Measurements from ENCODE around the gene POLR1A.

Gene POLR1A

DNA sequence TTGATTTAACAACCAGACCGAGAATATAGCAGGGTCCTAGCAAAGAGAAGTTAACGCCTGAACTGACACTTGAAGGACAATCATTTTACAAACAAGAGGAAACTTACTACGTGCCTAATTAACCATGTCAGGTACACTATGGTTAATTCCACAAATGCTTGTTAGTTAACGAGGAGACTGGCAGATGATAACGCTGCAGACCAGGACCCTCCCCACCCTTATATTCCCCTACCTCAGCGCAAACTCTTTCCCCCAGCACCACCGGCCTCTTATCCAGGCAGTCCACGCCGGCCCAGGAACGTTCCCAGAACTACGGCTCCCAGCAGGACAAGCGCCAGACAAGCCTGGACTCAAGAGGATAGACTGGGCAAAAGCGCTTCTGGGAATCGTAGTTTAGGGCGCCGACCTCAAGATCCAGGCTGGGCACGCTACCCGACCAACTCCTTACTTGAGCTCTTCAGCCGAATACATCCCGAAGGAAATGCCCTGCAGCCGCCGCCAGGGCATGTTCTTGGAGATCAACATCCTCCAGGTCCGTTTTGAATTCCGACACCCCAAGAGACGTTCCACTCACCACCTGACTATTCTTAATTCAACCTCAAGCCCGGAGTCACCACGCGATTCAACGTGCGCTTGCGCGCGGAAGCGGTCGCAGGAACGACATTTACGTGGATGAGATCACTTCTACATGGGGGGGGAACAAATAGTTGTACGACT lies at the start of gene POLR1A:
Gene POLR1A, minus strand, starts transcription at position 635 of the 717 bp plus-strand sequence. Its CDS starts 110 bp downstream, at position 525.
- peak; percentile 93 to 94 for DNase-seq

DNA sequence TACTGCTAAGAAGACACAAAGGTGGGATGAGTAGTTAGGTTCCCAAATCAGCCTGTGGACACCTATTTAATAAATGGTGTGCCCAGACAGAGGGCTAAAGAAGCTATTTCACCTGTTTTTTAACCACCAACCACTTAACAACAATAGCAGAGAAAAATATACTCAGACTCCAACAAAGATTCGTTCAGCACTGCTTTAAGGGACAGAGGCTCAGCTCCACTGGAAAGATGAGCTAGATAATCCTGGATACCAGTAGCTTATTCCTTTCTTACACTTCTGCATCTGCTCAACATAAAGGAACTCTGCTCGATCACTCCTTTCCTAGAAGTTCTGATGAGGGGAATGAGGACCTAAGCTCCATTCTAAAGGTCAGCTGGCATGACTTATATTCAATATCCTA lies 44.8 kb upstream of the POLR1A start:
- DNase-seq = no peak

GRCh38 chr2:86147793-86148192 lies 42.1 kb upstream of the POLR1A start:
- no peak for DNase-seq

DNA sequence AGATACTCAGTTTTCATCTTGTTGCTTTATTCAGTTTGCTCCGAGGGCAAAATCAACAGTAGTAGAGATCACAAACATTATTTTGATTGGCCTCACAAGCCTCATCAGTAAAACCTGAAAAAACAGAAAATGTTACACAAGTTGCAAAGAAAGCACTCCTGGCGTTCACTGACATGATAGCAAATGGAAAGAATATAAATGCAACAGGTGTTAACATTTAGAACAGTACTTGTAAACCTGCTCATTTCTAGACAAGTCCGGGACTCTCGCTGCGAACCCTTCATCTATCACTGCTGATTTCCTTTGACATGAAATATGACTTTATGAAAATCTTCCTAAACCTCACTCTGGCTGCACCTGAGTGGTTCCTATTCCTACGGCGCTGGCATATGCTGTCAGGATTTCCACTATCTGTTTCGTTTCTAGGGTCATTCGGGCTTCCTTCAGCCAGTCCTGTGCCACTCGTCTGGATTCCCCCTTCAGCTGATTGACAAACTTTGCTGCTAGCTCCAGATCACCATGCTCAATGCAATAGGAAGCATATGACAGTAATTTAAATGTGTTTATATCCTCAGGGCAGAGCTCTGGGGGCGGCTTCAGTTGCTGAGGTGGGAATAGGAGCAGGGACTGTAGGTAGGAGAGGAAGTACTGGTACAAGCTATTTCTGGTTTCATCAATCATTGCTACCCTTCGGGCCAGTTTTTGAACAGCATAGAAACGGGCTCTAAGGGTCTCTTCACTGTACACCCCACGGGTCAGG lies 38.4 kb upstream of the POLR1A start:
- DNase-seq = no peak

DNA sequence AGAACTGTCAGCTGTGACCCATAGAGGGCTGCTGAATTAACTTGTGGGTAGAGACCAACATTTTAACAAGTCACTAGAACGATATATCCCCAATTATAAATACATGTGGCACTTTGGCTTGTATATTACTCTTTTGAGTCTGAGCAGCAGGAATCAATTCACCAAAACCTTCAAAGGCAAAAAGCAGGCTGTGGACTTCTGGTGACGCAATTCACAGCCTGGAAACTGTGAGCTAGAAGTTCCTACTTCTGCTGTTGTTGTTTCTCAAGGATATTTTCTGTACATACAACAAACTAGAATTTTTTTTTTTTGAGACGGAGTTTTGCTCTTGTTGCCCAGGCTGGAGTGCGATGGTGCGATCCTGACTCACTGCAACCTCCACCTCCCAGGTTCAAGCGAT lies 37.6 kb upstream of the POLR1A start:
- DNase-seq = no peak

DNA sequence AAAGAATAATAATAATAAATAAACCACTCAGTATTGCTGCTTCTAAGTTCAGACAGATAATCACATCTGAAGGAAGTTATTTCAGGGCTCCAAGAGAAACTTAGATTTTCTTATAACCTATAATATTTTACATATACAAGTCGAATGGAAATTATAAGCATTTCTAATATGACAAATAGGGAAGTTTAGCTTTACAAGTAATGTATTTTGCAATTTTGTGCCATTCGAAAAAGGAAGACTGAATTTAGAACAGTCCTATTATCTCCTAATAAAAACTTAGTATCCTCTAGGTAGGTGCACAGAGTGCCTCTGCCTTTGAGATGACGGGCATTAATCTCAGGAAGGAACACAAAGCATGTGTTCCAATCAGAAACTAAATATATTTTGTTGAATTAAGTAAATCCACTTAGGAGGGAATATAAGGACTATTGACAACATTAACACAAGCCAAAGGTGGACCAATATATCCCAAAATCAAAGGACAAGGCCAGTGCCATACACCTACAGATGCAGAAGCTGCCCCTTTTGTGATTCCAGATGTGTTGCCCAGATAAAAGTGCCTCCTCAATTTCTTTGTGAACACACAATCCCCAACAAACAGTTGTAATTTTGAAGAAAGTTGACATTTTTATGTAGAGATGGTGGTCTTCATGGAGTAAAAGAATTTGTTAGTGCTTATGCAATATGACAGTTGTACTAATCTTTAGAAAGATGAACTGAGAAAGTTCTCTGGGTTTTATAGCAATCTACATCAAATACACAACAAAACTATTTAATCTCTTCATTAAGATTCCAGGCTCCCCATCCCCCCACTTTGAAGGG lies 37.0 kb upstream of the POLR1A start:
- no peak for DNase-seq

DNA sequence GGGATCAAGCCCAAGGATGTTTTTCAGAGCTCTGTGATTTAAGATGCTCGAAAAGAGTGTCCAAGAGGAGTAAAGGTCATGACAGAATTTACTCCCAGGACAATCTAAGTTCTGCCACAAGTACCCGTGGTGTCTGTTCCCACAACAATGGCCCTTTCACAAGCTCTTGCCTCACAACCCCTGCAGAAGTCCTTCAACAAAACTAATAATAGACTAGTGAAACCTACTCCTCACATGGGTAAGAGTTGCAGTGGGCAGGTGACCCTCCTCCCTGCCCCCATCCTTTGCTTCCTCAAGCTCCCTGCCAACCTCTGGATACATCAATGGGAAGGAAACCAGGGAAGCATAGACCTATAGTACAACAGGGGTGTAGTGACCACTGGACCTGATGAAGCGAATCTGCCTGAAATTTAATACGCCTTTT lies 35.3 kb upstream of the POLR1A start:
- no peak for DNase-seq

GRCh38 chr2:86139981-86140380 lies 34.3 kb upstream of the POLR1A start:
- DNase-seq = no peak

GRCh38 chr2:86138736-86139625 lies 33.3 kb upstream of the POLR1A start:
- no peak for DNase-seq

- DNase-seq = no peak
These were observed 30.5 kb upstream of the POLR1A start for GRCh38 chr2:86136141-86136540.

DNA sequence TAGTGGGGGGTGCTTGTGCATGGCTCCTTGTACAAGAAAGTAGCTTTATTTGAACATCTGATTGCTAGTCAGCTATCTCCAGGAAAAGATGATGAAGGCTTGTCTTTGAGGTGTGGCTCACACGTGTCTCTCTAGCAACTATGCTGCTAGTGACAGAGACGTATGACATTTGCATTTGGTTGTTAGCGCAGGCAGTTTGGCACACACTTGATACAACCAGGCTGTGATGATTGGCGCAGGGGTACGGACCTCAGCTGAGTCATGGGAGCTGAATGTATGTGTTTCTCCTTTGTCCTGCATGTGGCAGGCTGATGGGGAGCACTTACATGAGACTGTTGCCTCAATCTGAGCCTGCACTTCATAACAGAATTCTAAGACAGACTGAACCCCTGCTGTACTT lies 30.0 kb upstream of the POLR1A start:
- no peak for DNase-seq

GRCh38 chr2:86134709-86135108 lies 29.0 kb upstream of the POLR1A start:
- DNase-seq = no peak

GRCh38 chr2:86124683-86125082 lies 19.0 kb upstream of the POLR1A start:
- no peak for DNase-seq

DNA sequence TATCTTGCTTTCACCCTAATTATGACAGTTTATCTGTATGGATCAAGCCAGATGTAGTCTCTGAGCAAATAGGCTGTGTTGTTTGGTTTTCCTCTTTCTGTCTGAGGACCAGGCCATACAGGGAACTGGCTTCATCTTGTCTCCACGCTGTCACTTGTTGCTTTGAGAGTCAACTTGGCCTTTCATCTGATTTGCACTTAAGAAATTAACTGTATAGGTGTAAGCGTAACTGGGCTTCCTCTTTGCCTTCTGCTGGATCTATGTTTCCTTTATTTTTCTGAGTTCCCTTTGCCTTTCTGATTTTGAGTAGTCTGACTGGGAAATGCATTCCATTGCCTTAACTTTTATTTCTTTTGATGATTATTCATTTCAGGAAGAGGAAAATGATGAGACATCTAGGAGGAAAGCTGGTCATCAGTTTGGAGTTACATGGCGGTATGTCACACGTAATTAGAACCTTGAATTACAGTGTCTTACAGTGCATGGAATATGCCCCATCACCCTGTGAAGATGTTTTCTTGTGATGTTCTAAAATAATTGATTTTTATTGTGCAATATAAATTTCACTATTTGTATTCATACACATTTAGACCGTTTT lies 17.7 kb upstream of the POLR1A start:
- DNase-seq = no peak

DNA sequence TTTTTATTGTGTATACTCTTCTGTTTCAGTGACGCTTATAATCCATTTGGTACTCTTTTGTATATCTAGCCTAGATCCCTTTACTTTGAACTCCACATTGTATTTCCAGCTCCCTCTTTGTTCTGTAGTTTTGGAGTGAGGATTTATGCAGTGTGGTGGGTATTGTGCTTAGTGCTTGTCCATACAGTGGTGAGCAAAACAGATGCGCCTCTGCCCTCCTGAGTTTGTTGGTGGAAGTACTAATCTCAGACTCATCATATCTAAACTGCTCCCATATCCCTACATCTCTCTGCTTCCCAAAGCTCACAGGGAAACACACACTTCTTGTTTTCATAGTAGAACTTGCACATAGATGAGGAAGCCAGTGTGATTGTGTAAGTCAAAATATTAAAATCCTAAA lies 12.4 kb upstream of the POLR1A start:
- no peak for DNase-seq

GRCh38 chr2:86107031-86107430 lies 1.3 kb upstream of the POLR1A start:
- DNase-seq = no peak

DNA sequence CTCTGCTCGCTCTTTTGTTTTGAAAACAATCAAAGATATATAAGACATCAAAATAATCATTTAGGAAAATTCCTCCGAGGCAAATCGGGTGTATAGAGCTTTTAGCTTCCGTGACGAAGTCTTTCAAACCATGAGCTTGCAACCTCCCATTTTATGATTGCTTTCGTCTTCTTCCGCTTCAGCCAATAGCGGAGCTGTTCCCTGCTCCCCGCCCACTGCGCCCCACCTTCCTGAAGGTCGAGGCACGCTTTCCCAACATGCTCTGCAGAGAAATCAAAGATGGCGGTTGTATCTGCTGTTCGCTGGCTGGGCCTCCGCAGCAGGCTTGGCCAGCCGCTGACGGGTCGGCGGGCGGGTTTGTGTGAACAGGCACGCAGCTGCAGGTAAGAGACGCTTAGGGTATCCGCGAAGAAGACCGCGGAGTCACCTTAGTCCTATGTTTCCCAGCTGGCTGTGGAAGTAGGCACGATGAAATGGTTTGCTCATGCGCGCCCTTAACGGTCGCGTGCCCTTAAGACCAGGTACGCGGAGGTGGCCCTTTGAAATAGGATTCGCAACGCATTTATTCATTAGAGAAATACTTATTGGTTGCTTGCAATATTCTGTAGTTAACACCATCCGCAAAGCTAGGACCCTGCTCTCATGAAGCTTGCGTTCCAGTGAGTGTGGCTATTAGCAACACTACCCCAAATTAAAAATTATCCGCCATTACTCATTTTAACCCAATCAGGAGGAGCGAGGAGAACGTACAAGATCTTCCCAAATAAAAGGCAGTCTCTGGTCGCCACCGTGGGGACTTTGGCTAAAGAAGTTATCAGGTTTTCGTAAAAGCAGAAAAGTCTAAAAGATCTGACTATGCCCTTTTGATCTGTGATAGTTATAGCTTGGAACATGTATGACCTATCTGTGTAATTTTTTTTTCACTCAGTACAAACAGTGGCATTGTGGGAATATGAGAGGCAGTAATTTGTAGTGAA lies 571 bp upstream of the POLR1A start, which contains the start of gene PTCD3:
Gene PTCD3, plus strand, starts transcription at position 267 of the 977 bp plus-strand sequence. Its CDS starts 13 bp downstream, at position 280.
- peak; percentile 95 to 97 for DNase-seq

- no peak for DNase-seq
These were observed 3.5 kb downstream of the POLR1A start for GRCh38 chr2:86102157-86102556.

DNA sequence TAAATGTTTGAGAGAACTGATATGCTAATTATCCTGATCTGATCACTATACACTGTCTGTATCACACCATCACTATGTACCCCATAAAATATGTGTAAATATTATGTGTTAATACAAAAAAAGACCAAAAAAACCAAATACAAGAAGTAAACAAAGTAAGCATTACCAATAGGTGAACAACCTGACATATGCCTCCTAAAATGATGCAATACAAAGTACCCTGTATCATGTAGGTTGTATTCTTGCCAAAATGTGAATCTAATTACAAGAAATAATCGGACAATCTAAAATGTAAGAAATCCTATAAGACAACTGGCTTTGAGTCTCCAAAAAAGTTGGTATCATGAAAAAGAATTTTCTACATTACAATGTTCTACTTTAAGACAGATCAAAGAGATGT lies 7.8 kb downstream of the POLR1A start:
- no peak for DNase-seq

DNA sequence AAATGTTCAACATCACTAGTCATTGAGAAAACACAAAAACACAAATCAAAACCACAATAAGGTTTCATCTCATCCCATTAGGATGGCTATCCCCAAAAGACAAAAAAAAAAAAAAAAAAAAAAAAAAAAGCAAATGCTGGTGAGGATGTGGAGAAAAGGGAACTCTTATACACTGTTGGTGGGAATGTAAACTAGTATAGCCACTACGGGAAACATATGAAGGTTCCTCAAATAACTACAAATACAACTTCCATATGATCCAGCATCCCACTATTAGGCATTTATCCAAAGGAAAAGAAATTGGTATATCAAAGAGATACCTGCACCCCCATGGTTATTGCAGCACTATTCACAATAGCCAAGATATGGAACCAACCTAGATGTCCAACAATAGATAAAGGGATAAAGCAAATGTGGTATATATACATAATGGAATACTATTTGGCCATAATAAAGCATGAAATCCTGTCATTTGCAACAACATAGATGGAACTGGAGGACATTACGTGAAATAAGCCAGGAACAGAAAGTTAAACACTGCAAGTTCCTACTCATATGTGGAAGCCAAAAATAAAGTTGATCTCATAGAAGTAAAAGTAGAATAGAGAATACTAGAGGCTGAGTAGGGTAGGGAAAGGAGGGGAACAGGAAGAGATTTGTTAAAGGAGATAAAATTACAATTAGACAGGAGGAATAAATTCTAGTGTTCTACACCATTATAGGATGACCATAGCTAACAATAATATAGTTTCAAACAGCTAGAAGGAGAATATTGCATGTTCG lies 8.4 kb downstream of the POLR1A start:
- DNase-seq = no peak

All from NCI-H526 (cell line).